SU-DHL-6 (cell line): ENCODE results near the gene MTMR2.

Experiments used
- H2AFZ ChIP-seq: fragments of 200-600 bp; sonication (generic); 2 replicates; pipeline ENCODE4 v1.6.1; 2014; ENCODE audit warnings: low read depth, mild to moderate bottlenecking, moderate library complexity, mixed read lengths, antibody characterized with exemption, low read length; ENCODE audit not compliant: severe bottlenecking
- H3F3A ChIP-seq: fragments of 200-600 bp; shearing (Covaris generic); 2 replicates; pipeline ENCODE4 v1.6.0; 2016; ENCODE audit warnings: antibody characterized with exemption, mild to moderate bottlenecking; ENCODE audit not compliant: insufficient read depth
- H3K27ac ChIP-seq: fragments of 200-600 bp; sonication (generic); 2 replicates; pipeline ENCODE4 v1.5.1; 2016; ENCODE audit warnings: low read depth, mild to moderate bottlenecking, low read length, moderate library complexity, mixed read lengths
- H3K27me3 ChIP-seq: fragments of 200-600 bp; sonication (generic), shearing (Covaris generic); 2 replicates; pipeline ENCODE4 v1.6.0; 2014; ENCODE audit warnings: mild to moderate bottlenecking, low read length
- H3K36me3 ChIP-seq: fragments of 200-600 bp; sonication (generic); 2 replicates; pipeline ENCODE4 v1.6.1; 2014; ENCODE audit warnings: mild to moderate bottlenecking, low read length, mixed read lengths
- H3K4me2 ChIP-seq: fragments of 300-600, 200-600 bp; shearing (Covaris generic), sonication (generic); 2 replicates; pipeline ENCODE4 v1.6.0; 2014; ENCODE audit warnings: low read length, low read depth, mild to moderate bottlenecking; ENCODE audit not compliant: poor library complexity, severe bottlenecking
- H3K4me3 ChIP-seq: fragments of 200-600 bp; sonication (generic); 2 replicates; pipeline ENCODE4 v1.5.1; 2014; ENCODE audit warnings: antibody characterized with exemption, low read length, mild to moderate bottlenecking, mixed read lengths; ENCODE audit not compliant: insufficient read depth, poor library complexity, severe bottlenecking
- H3K79me2 ChIP-seq: fragments of 200-600 bp; sonication (generic); 2 replicates; pipeline ENCODE4 v1.6.1; 2014; ENCODE audit warnings: mild to moderate bottlenecking, low read length, moderate library complexity; ENCODE audit not compliant: insufficient read depth
- H3K9ac ChIP-seq: fragments of 200-600 bp; sonication (generic); 2 replicates; pipeline ENCODE4 v1.7.0; 2014; ENCODE audit warnings: mild to moderate bottlenecking, low read length
- H3K9me2 ChIP-seq: fragments of 200-600 bp; sonication (generic); replicated peaks from 2 replicates; pipeline ENCODE4 v1.6.1; 2014; ENCODE audit warnings: low read length; ENCODE audit not compliant: insufficient read depth
- H3K9me3 ChIP-seq: fragments of 200-600 bp; sonication (generic); 2 replicates; pipeline ENCODE4 v1.6.1; 2014; ENCODE audit warnings: low read length, mixed read lengths; ENCODE audit not compliant: insufficient read depth
- H4K20me1 ChIP-seq: fragments of 200-600 bp; sonication (generic); 2 replicates; pipeline ENCODE4 v1.6.1; 2014; ENCODE audit warnings: low read depth, mild to moderate bottlenecking, antibody characterized with exemption, low read length, moderate library complexity, mixed read lengths
- EZH2phosphoT487 ChIP-seq: fragments of 200-600 bp; sonication (generic), shearing (Covaris generic); conservative IDR thresholded peaks from 2 replicates; pipeline ENCODE4 v1.6.1; 2018; ENCODE audit warnings: mild to moderate bottlenecking, antibody characterized with exemption, low read length, moderate library complexity, mixed read lengths
- TF ChIP-seq, protein P1 (sequence below): fragments of 200-600 bp; sonication (generic); IDR thresholded peaks from one replicate; pipeline ENCODE4 v1.5.1; 2017; ENCODE audit warnings: antibody characterized with exemption, mild to moderate bottlenecking, low read length, moderate library complexity; ENCODE audit not compliant: insufficient read depth, poor library complexity, severe bottlenecking

MTMR2 gene

DNA sequence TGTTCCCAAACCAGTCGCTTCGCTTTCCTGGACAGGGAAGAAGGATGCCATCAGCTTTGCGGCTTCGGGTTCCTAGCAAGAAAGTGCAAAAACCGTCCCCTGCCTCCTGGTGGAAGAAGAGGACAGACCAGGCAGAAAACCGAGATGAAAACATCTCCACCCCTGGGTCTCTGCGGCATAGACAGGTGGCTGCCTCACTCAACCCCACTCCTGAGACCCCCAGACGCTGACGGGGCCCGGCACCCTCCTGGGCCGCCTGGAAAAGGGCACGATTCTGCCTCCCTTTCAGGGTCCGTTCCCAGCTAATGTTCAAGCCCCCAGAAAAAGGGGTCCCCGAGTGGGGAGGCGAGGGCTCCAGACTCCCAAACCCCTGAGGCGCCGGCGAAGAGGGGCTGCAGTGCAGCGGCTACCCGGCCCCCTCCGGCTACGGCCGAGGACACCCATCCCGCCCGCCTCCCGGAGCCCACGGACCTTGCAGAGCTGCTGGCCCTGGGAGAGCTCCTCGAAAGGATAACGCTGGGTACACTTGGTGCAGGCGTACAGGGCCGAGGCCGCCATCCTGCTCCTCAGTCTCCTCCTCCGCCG is 134.9 kb downstream of the MTMR2 start:
- TF ChIP-seq EZH2phosphoT487: no peak
- TF ChIP-seq, protein P1, sequence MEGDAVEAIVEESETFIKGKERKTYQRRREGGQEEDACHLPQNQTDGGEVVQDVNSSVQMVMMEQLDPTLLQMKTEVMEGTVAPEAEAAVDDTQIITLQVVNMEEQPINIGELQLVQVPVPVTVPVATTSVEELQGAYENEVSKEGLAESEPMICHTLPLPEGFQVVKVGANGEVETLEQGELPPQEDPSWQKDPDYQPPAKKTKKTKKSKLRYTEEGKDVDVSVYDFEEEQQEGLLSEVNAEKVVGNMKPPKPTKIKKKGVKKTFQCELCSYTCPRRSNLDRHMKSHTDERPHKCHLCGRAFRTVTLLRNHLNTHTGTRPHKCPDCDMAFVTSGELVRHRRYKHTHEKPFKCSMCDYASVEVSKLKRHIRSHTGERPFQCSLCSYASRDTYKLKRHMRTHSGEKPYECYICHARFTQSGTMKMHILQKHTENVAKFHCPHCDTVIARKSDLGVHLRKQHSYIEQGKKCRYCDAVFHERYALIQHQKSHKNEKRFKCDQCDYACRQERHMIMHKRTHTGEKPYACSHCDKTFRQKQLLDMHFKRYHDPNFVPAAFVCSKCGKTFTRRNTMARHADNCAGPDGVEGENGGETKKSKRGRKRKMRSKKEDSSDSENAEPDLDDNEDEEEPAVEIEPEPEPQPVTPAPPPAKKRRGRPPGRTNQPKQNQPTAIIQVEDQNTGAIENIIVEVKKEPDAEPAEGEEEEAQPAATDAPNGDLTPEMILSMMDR: peak; percentile 11
- peak overlapping the region; percentile 96 for H3K27ac ChIP-seq
- no peaks in the 10 kb centered on the region for H3K27me3 ChIP-seq
- H3K4me3 ChIP-seq: peak overlapping the region; percentile 100
- peak overlapping the region; percentile 78 for H3K4me2 ChIP-seq
- H3K9me2 ChIP-seq: no peaks in the 10 kb centered on the region
- peaks cover 22% of the 10 kb centered on the region; the same call in 1 of the 2 replicates for H3K36me3 ChIP-seq
- H2AFZ ChIP-seq: peak overlapping the region; percentile 70
- no peaks in the 10 kb centered on the region for H3K9me3 ChIP-seq
- H4K20me1 ChIP-seq: peaks cover 5% of the 10 kb centered on the region; the same call in 1 of the 2 replicates
- peaks cover 56% of the 10 kb centered on the region for H3K79me2 ChIP-seq
- H3K9ac ChIP-seq: peak overlapping the region; percentile 100
- peaks cover 9% of the 10 kb centered on the region; the same call in 1 of the 2 replicates for H3F3A ChIP-seq
